Measurements from ENCODE around the gene CFAP73. TPM values are rescaled to one million over a fixed set of nuclear protein-coding genes. Genes with fewer than 3 reads are reported as not detected.

Gene CFAP73
- total RNA-seq, 3 donors from 2014 or later = 0.29 TPM; not detected in 2

DNA sequence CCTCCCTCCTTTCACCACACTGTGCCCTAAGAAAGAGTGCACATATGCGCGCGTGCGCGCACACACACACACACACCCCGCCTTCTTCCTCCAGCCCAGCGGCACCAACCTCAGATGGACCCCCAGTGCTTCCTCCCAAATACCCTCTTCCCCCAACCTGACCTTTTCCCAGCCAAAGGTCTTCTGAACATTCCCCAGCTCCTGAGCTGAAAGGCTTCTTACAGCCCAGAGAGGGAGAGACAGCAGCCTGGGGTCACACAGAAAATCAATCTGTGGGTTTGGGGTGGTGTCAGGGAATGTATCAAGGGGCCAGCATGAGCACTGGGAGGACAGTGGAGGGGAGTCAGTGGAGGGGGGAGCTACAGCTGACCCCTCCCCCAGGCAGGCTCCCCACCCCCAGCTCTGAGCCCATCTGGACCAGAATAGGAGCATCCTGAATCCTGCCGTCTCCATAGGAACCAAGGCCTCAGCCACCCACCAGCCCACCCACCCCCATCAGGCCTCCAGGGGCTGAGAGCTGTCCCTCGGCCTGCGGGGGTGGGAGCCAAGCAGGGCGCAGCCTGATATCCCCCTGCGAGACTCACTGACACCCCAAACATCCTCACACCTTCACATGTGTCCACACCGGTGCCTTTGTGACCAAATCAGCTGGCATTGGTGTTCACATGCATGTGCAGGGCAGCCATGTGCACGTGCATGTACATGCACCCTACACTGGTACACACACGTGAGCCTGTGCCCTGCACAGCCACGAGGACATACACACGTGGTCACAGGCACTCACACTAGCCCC, 19.7 kb upstream of the CFAP73 start:
- Histone ChIP-seq H3K4me3 (no peak overlapping the region), H3K27ac (no peak overlapping the region), H3K9me3 (no peaks in the 10 kb centered on the region), H3K27me3 (no peaks in the 10 kb centered on the region), H3K36me3 (no peaks in the 10 kb centered on the region), H3K4me1 (no peaks in the 10 kb centered on the region)
- DNase-seq (ENCODE audit: low spot score in 2 of 2) = no peak
- intact Hi-C loops (cut with DNase I; ENCODE audit: low total_unique reads) = no loop called here
- TF ChIP-seq POLR2A (IDR thresholded peaks at IDR 0.05) (no peak), POLR2AphosphoS5 (IDR thresholded peaks at IDR 0.05) (no peak), CTCF (IDR thresholded peaks at IDR 0.05) (no peak)

DNA sequence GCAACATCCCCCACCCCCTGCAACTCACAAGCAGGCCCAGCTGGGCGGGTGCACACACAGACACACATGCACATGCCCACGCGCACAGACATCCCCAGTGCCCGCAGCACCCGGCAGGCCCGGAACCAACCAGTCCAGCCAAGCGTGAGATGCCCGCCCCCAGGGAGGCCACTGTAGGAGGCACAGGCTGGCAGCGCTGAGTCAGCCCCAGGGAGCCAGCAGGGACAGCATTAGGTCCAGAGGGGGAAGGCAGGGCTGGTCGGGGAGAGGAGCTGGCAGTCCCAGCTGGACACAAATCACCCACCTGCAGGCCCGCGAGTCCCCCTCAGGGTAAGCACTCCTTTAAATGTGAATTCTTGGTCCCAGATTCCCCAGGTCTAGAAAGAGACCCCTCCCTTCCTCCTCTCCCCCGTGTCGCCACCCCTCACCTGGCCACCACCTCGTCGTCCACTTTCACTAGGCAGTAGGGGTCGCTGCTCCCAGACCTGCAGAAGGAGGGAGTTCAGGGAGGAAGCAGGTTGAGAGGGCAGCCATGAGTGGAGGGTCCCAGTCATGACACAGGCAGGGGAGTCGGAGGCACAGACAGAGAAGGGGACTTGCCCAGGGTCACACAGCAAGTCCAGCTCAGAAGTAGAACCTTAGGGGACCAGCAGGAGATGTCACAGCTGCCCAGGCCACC, 18.9 kb upstream of the CFAP73 start:
- TF ChIP-seq CTCF (IDR thresholded peaks at IDR 0.05) = no peak
- no peak for TF ChIP-seq POLR2A (IDR thresholded peaks at IDR 0.05)
- Histone ChIP-seq H3K36me3 (no peaks in the 10 kb centered on the region), H3K4me1 (no peaks in the 10 kb centered on the region), H3K27ac (no peak overlapping the region), H3K4me3 (no peak overlapping the region), H3K9me3 (no peaks in the 10 kb centered on the region), H3K27me3 (peaks cover 0 to 5% of the 10 kb centered on the region in 2 donors)
- no peak for DNase-seq (ENCODE audit: low spot score in 2 of 2)
- intact Hi-C loops (cut with DNase I; ENCODE audit: low total_unique reads) = no loop called here

DNA sequence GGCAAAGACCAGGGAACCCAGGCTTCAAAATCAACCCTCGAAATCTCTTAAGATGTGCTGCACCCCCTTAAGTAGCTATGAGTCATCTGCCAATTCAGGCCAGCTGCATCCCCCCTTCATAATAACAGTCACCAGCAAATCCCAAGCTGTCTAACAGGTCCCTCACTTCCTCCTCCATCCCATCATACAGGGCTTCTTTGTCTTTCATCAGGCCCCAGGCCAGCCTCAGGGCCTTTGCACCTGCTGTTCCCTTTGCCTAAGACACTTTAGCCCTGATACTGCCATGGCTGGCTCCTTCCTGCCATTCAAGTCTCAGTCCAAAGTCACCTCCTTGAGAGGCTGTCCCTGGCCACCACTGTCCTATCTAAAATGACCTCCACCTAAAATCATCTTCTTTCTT, 18.0 kb upstream of the CFAP73 start:
- H3K27me3 ChIP-seq = peaks cover 0 to 12% of the 10 kb centered on the region in 2 donors
- no peaks in the 10 kb centered on the region for H3K36me3 ChIP-seq
- intact Hi-C loops (cut with DNase I; ENCODE audit: low total_unique reads) = no loop called here
- H3K9me3 ChIP-seq = no peaks in the 10 kb centered on the region
- H3K4me3 ChIP-seq = no peak overlapping the region
- H3K27ac ChIP-seq = no peak overlapping the region
- H3K4me1 ChIP-seq = no peaks in the 10 kb centered on the region
- DNase-seq (ENCODE audit: low spot score in 2 of 2) = no peak
- TF ChIP-seq POLR2AphosphoS5 (IDR thresholded peaks at IDR 0.05) (no peak), POLR2A (IDR thresholded peaks at IDR 0.05) (no peak), CTCF (IDR thresholded peaks at IDR 0.05) (no peak)

DNA sequence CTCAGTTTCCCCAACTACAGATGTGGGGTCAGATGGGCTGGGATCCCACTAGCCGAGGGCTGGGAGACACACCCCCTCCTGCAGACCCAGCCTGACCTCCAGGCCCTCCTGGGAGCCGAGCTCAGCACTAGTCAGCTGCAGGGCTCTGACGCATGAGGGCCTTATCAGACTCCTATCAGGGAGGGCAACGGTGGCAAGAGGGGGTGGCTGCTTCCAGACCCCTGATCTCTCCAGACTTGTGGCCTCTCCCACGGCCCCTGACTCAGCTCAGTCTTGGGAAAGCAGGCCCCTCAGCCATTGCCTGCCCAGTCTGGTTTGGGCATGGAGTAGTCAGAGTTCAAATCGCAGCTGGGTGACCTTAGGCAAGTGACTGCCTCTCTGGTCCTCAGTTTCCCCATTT, 16.5 kb upstream of the CFAP73 start:
- H3K4me1 ChIP-seq = no peaks in the 10 kb centered on the region
- no peaks in the 10 kb centered on the region for H3K9me3 ChIP-seq
- no peaks in the 10 kb centered on the region for H3K36me3 ChIP-seq
- no peak for TF ChIP-seq POLR2A (IDR thresholded peaks at IDR 0.05)
- no peak for TF ChIP-seq CTCF (IDR thresholded peaks at IDR 0.05)
- no peak for TF ChIP-seq POLR2AphosphoS5 (IDR thresholded peaks at IDR 0.05)
- intact Hi-C loops (cut with DNase I; ENCODE audit: low total_unique reads) = no loop called here
- H3K4me3 ChIP-seq = no peak overlapping the region
- no peak overlapping the region for H3K27ac ChIP-seq
- no peak for DNase-seq (ENCODE audit: low spot score in 2 of 2)
- H3K27me3 ChIP-seq = peaks cover 0 to 12% of the 10 kb centered on the region in 2 donors

DNA sequence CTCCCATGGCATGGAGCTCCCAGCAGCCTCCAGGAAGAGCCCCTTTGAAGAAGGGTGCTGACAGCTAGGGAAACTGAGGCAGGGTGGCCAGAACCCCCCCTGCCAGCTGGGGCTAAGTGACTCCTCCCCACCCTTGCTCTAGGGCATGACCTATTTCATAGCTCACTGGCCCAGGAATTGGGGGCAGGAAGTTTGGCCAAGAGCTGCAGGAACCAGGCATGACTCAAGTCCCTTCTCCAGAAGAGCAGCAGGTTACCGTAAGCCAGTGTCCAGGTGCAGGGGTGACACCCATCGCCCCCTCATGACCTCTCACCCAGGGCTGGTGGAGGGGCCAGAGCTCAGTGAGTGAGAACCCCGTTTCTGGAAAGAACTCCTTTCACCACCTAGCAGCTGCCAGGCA, 15.9 kb upstream of the CFAP73 start:
- Histone ChIP-seq H3K4me3 (no peak overlapping the region), H3K27me3 (peaks cover 0 to 12% of the 10 kb centered on the region in 2 donors), H3K4me1 (no peaks in the 10 kb centered on the region), H3K9me3 (no peaks in the 10 kb centered on the region), H3K27ac (no peak overlapping the region), H3K36me3 (no peaks in the 10 kb centered on the region)
- no peak for TF ChIP-seq POLR2AphosphoS5 (IDR thresholded peaks at IDR 0.05)
- TF ChIP-seq POLR2A (IDR thresholded peaks at IDR 0.05) = no peak
- TF ChIP-seq CTCF (IDR thresholded peaks at IDR 0.05) = no peak
- DNase-seq (ENCODE audit: low spot score in 2 of 2) = no peak
- intact Hi-C loops (cut with DNase I; ENCODE audit: low total_unique reads) = no loop called here

Measured in breast epithelium (tissue), 4 donors.